ENCODE measurements around the gene MYO1B. TPM values are rescaled to one million over a fixed set of nuclear protein-coding genes. Genes with fewer than 3 reads are reported as not detected.

MYO1B gene
- polyA plus RNA-seq, 4 donors, result 101 to 126 (median 119) TPM

- DNase-seq (ENCODE audit: low read depth in 4 of 4, low spot score in 3 of 4), result no peak
Measured at GRCh38 chr2:191351921-191352320, 106.7 kb downstream of the MYO1B start.

GRCh38 chr2:191352536-191352935 lies 107.3 kb downstream of the MYO1B start:
- DNase-seq (ENCODE audit: low read depth in 4 of 4, low spot score in 3 of 4), result no peak

GRCh38 chr2:191355170-191355758 lies 110.1 kb downstream of the MYO1B start:
- no peak for DNase-seq (ENCODE audit: low read depth in 4 of 4, low spot score in 3 of 4)

- no peak for DNase-seq (ENCODE audit: low read depth in 4 of 4, low spot score in 3 of 4)
Measured at GRCh38 chr2:191357678-191358077, 112.5 kb downstream of the MYO1B start.

DNA sequence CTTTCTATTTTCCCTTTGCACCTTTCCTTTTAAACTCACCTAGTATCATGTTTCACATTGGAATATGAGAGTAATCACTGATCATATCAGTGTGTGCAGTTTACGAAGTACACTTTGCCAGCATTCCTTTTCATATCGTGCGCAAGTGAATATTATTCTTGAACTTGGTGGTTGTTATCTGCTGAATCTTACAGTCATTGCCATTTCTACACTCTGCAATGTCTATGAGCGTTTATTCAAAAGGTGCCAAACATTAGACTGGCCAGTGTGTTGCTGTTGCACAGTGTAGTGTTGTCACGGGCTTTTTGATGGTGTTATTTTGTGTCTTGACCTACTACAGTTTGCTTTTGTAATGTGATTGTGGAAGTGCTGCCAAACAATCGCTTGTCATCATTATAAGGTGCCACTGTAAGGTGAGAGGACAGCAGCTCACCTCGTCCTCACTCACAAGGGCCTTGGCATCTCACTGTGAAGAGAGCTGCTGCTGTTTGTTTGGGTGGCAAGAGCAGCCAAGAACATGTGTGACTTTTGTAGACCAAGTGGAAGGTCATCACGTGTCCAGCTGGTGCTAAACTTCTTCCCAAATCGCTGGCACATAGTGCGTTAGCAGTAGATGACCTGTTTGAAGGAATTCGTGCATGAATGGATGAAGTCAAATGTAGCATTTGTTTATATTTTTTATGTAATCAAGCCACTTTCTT lies 113.3 kb downstream of the MYO1B start:
- no peak for DNase-seq (ENCODE audit: low read depth in 4 of 4, low spot score in 3 of 4)

GRCh38 chr2:191359133-191359532 lies 113.9 kb downstream of the MYO1B start:
- no peak for DNase-seq (ENCODE audit: low read depth in 4 of 4, low spot score in 3 of 4)

DNA sequence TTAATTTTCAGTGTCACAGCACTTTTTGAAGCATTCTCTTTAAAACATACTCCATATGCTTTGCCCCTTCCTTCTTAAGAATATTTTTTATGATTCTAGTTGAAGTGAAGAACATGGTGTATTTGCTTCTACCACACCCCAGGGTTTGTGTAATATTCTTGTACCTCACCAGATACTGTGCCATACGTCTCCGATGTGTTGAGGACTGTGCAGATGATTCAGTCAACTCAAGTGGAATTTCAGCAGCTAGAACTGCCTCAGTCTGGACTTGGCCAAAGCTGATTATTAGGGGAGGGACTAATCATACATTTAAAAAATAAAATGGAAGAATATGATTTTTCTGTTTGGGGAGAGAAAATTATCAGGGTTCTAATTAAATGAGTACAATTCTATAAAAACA lies 115.7 kb downstream of the MYO1B start:
- no peak for DNase-seq (ENCODE audit: low read depth in 4 of 4, low spot score in 3 of 4)

DNA sequence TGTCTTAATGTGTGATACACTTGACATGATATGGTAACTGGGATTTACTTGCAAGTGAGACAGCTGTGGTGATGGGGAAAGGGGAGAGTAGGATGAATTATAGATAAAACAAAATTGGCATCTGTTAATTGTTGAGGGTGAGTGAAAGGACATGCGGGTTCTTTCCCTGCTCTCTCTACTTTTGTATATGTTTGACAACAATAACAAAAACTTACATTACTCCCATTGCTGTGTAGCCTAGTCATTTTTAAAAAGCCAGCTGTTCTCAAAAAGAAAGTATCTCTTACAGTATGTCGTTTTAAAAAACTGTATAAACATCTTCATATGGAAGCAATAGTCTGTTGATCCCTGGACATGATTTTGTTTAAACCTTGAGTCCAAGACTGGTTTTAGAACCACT lies 117.6 kb downstream of the MYO1B start:
- DNase-seq (ENCODE audit: low read depth in 4 of 4, low spot score in 3 of 4), result no peak

DNA sequence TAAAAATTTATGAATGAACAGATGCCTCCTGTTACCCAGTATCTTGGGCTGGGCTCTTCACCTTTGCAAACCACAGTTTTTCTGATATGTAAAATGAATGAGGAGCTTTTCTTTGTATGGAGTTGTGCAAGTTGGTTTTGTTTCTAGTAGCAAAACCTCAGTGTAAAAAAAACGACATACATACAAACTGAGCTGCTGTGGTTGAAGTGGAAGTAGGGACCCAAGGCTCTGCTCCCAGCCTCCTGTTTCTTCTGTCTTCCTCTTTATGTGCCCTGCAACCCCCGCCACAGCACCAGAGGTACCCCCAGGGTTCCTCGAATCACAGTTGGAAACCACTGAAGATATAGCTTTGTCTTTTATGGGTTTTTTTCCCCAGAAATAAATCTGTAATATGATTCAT lies 118.1 kb downstream of the MYO1B start:
- no peak for DNase-seq (ENCODE audit: low read depth in 4 of 4, low spot score in 3 of 4)

DNA sequence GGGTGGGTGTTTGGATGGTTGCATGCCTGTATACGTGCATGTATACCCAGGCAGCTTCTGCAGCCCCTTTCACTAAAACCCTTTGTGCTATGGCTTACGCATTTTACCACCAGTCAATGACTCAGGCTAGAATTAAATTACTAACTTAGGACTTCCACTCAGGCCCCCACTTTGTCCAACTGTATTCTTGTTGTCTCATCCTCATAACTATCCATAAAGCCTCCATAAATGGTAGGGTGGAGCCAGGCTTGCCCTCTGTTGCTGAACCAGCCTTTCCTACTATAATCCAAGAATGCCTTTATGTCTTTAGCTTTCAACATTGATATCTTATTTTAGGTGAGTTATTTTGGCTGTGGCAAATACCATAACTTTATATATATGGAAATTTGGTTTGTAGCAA lies 119.9 kb downstream of the MYO1B start:
- DNase-seq (ENCODE audit: low read depth in 4 of 4, low spot score in 3 of 4), result no peak

- no peak for DNase-seq (ENCODE audit: low read depth in 4 of 4, low spot score in 3 of 4)
Measured at GRCh38 chr2:191366199-191366598, 121.0 kb downstream of the MYO1B start.

DNA sequence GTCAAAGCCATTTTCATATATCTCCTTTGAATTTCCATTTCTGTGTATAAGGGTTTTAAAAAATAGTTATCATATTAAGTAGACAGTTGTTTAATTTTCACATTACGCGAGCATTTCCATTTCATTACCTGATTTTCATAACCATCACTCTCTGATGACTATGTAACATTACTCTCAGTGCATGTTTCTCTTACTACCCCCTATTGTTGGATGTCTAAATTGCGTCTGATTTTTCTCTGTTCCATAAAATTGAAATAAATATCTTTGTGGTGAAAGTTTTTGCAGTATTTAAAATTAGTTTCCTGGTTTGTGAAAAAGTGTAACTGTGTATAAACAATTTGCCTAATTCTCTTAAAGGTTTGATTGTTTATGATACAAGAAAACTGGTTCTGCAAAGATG lies 123.8 kb downstream of the MYO1B start:
- DNase-seq (ENCODE audit: low read depth in 4 of 4, low spot score in 3 of 4), result no peak

DNA sequence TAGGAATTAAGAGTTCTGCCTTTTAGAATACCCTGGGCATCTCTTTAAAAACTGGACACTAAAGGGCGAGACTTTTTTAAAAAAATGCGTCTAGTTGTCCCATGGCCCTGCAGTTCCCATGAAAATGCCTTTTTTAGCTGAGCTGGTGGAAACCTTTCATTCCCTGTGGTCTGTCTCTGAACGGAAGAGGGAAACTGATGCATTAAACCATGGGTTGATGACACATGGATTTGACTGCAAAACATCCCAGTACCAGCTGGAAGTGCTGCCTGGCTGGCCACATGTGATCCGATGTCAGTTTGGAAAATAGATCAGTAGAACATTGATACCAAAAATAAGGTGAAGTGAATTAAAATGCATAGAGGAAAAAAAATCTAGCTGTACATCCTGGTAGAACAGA lies 129.2 kb downstream of the MYO1B start:
- no peak for DNase-seq (ENCODE audit: low read depth in 4 of 4, low spot score in 3 of 4)

DNA sequence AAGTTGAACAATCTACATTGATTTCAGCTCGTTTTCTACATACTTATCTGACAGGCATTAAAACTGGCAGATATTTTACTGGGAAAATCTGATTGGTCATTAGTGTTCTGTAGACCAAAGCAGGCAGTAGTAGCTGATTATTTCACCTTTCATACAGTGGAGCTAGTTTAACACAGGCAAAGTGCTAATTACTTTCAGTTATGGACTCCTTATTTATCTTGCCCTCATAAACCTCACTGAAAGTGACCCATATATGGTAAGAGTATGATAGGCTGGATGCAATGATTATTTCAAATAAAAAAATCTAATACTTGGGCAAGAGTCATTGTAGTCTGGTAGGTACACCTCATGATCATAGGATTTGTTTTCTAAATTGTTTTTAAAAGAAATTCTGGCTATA lies 129.7 kb downstream of the MYO1B start:
- DNase-seq (ENCODE audit: low read depth in 4 of 4, low spot score in 3 of 4), result no peak

DNA sequence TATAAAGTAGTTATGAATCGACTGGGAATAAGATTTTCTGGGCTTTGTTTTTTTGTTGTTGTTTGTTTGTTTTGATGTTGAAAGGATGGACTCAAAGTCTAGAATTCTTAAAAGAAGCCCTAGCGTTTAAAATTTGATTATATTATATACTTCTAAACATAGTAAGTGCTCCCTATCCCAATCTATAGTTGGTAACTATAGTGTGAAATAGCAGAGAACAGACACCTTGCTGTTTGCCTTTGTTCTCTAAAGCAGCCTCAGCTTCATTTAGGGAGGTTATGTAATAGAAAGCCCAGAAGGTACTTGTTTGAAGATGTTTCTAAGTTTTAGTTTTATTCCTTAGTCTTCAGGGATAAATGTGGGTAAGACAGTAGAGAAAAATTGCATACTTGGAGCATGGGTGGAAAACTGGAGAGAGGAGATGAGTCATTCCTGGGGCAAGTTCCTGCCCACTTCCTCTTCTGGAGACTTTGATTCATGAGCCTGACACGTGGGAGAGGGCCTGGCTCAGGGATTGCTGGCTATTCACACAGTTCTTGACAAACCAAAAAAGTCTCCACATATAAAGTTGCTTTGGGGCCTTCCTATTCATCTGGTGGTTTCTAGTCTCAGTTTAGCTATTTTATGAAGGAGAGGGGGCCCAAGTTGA lies 131.9 kb downstream of the MYO1B start:
- DNase-seq (ENCODE audit: low read depth in 4 of 4, low spot score in 3 of 4), result peak in 3 of 4 donors; percentile 36 to 60 (median 38)

GRCh38 chr2:191379375-191379774 lies 134.2 kb downstream of the MYO1B start:
- DNase-seq (ENCODE audit: low read depth in 4 of 4, low spot score in 3 of 4), result no peak

- DNase-seq (ENCODE audit: low read depth in 4 of 4, low spot score in 3 of 4), result no peak
Measured at GRCh38 chr2:191382801-191383200, 137.6 kb downstream of the MYO1B start.

- DNase-seq (ENCODE audit: low read depth in 4 of 4, low spot score in 3 of 4), result no peak
Measured at GRCh38 chr2:191383486-191383885, 138.3 kb downstream of the MYO1B start.

DNA sequence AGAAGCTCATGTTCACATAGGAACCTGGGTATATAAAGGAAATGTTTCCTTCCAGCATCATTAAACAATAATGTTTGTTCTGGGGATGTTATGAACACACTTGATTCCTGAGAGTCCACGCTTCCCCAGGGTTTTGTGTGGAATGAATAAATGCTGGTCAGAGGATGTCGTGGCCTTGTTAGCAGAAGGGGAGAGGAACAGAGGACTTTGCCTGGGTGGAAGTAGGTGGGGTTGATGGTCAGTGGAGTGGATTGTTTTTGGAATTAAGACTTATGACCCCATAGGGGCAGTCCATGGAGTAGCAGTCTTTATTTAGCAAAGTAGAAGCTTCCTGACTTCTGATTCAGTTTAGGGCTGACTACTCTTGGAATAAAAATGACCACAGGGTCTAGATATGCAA lies 139.6 kb downstream of the MYO1B start:
- no peak for DNase-seq (ENCODE audit: low read depth in 4 of 4, low spot score in 3 of 4)

GRCh38 chr2:191385416-191386160 lies 140.4 kb downstream of the MYO1B start:
- no peak for DNase-seq (ENCODE audit: low read depth in 4 of 4, low spot score in 3 of 4)

GRCh38 chr2:191386938-191387536 lies 141.8 kb downstream of the MYO1B start:
- no peak for DNase-seq (ENCODE audit: low read depth in 4 of 4, low spot score in 3 of 4)
